HepG2 (cell line): ENCODE data around the gene CHMP6. TPM values are rescaled to one million over a fixed set of nuclear protein-coding genes. Genes with fewer than 3 reads are reported as not detected.

ENCODE experiments used
- CERS6 ChIP-seq: sonication (generic); formaldehyde crosslinking; IDR thresholded peaks from 2 replicates; pipeline ENCODE4 v1.5.0; 2020; ENCODE audit warnings: missing genetic modification reagents
- FOXP4 ChIP-seq: sonication (generic); formaldehyde crosslinking; IDR thresholded peaks from 2 replicates; pipeline ENCODE4 v1.4.0; 2020; ENCODE audit warnings: missing genetic modification reagents
- GZF1 ChIP-seq: sonication (generic); formaldehyde crosslinking; IDR thresholded peaks from 2 replicates; pipeline ENCODE4 v1.5.1; 2020; ENCODE audit warnings: mild to moderate bottlenecking, missing genetic modification reagents
- HOXA3 ChIP-seq: sonication (generic); formaldehyde crosslinking; IDR thresholded peaks from 2 replicates; pipeline ENCODE4 v1.5.0; 2020; ENCODE audit warnings: missing genetic modification reagents
- NFKB2 ChIP-seq: sonication (generic); formaldehyde crosslinking; IDR thresholded peaks from 2 replicates; pipeline ENCODE4 v1.4.0; 2020; ENCODE audit warnings: missing genetic modification reagents, borderline replicate concordance
- NFYB ChIP-seq: sonication (generic); formaldehyde crosslinking; IDR thresholded peaks from 2 replicates; pipeline ENCODE4 v1.4.0; 2020; ENCODE audit warnings: missing genetic modification reagents
- PAX8 ChIP-seq: sonication (generic); formaldehyde crosslinking; IDR thresholded peaks from 2 replicates; pipeline ENCODE4 v1.8.0; 2022; ENCODE audit warnings: mild to moderate bottlenecking, missing genetic modification reagents, borderline replicate concordance
- PHF21A ChIP-seq: sonication (generic); formaldehyde crosslinking; IDR thresholded peaks from 2 replicates; pipeline ENCODE4 v1.5.0; 2020; ENCODE audit warnings: mild to moderate bottlenecking, missing genetic modification reagents
- RNF2 ChIP-seq: fragments of 450-650 bp; conservative IDR thresholded peaks from 2 replicates; pipeline ENCODE4 v1.6.1; 2016; ENCODE audit warnings: low read depth
- SALL1 ChIP-seq: sonication (generic); formaldehyde crosslinking; IDR thresholded peaks from 2 replicates; pipeline ENCODE4 v1.8.0; 2022; ENCODE audit warnings: mild to moderate bottlenecking, missing genetic modification reagents
- ZBTB44 ChIP-seq: sonication (generic); formaldehyde crosslinking; IDR thresholded peaks from 2 replicates; pipeline ENCODE4 v1.4.0; 2020; ENCODE audit warnings: missing genetic modification reagents
- ZFAT ChIP-seq: sonication (generic); formaldehyde crosslinking; conservative IDR thresholded peaks from 2 replicates; pipeline ENCODE4 v1.8.1; 2023; ENCODE audit warnings: missing genetic modification reagents, inconsistent platforms
- ZNF33B ChIP-seq: sonication (generic); formaldehyde crosslinking; IDR thresholded peaks from 2 replicates; pipeline ENCODE4 v1.5.1; 2020; ENCODE audit warnings: mild to moderate bottlenecking, missing genetic modification reagents
- ZNF605 ChIP-seq: sonication (generic); formaldehyde crosslinking; IDR thresholded peaks from 2 replicates; pipeline ENCODE4 v1.8.0; 2022; ENCODE audit warnings: mild to moderate bottlenecking, missing genetic modification reagents
- ZNF773 ChIP-seq: sonication (generic); formaldehyde crosslinking; IDR thresholded peaks from 2 replicates; pipeline ENCODE4 v1.4.0; 2020; ENCODE audit warnings: missing genetic modification reagents, borderline replicate concordance
- polyA plus RNA-seq, 8 experiments: library from polyadenylated mRNA; depleted of rRNA in 3 of 8; stranded (reverse) in 7 of 8; unstranded in 1 of 8; fragments of >200 nt; fragmentation: Illumina TruSeq in 4 of 8; extraction: Trizol in 4 of 8; gene quantifications; 2 replicates each; pipeline versions ENCODE4 v1.2.1 to v1.2.3, GENCODE V29; 2011 to 2016; ENCODE audit warnings: low read depth in 4 of 8, missing spikeins in 1 of 8, mixed read lengths in 1 of 8; ENCODE audit not compliant: insufficient read depth in 1 of 8
- total RNA-seq, 5 experiments: library from RNA; depleted of rRNA; stranded (reverse); fragments of >200 nt; fragmentation: Illumina TruSeq; extraction: Trizol; gene quantifications; 2 replicates each; pipeline ENCODE4 v1.2.3, GENCODE V29; 2016; ENCODE audit warnings: low read depth in 1 of 5
- TF ChIP-seq, protein P1 (sequence below): sonication (generic); formaldehyde crosslinking; IDR thresholded peaks from 2 replicates; pipeline ENCODE4 v1.5.1; 2020; ENCODE audit warnings: mild to moderate bottlenecking, missing genetic modification reagents, borderline replicate concordance
- TF ChIP-seq, protein P2 (sequence below): sonication (generic); formaldehyde crosslinking; IDR thresholded peaks from 2 replicates; pipeline ENCODE4 v1.5.1; 2020; ENCODE audit warnings: missing genetic modification reagents, mild to moderate bottlenecking, borderline replicate concordance

Gene CHMP6
- total and polyA plus RNA-seq, 2 of the 13 experiments (the other 11 are each of a cell fraction or from before 2014, with no cell fraction given), result 11.1 to 24.2 TPM

GRCh38 chr17:81000631-81001357 lies 9.2 kb downstream of the CHMP6 start (continued):
- TF ChIP-seq, protein P1, sequence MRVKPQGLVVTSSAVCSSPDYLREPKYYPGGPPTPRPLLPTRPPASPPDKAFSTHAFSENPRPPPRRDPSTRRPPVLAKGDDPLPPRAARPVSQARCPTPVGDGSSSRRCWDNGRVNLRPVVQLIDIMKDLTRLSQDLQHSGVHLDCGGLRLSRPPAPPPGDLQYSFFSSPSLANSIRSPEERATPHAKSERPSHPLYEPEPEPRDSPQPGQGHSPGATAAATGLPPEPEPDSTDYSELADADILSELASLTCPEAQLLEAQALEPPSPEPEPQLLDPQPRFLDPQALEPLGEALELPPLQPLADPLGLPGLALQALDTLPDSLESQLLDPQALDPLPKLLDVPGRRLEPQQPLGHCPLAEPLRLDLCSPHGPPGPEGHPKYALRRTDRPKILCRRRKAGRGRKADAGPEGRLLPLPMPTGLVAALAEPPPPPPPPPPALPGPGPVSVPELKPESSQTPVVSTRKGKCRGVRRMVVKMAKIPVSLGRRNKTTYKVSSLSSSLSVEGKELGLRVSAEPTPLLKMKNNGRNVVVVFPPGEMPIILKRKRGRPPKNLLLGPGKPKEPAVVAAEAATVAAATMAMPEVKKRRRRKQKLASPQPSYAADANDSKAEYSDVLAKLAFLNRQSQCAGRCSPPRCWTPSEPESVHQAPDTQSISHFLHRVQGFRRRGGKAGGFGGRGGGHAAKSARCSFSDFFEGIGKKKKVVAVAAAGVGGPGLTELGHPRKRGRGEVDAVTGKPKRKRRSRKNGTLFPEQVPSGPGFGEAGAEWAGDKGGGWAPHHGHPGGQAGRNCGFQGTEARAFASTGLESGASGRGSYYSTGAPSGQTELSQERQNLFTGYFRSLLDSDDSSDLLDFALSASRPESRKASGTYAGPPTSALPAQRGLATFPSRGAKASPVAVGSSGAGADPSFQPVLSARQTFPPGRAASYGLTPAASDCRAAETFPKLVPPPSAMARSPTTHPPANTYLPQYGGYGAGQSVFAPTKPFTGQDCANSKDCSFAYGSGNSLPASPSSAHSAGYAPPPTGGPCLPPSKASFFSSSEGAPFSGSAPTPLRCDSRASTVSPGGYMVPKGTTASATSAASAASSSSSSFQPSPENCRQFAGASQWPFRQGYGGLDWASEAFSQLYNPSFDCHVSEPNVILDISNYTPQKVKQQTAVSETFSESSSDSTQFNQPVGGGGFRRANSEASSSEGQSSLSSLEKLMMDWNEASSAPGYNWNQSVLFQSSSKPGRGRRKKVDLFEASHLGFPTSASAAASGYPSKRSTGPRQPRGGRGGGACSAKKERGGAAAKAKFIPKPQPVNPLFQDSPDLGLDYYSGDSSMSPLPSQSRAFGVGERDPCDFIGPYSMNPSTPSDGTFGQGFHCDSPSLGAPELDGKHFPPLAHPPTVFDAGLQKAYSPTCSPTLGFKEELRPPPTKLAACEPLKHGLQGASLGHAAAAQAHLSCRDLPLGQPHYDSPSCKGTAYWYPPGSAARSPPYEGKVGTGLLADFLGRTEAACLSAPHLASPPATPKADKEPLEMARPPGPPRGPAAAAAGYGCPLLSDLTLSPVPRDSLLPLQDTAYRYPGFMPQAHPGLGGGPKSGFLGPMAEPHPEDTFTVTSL (CRISPR knock-in tag), result no peak
- TF ChIP-seq NFKB2 (CRISPR knock-in tag), result 0 out of 2 replicates have a peak, but pooled peaks have one; percentile 14
- no peak for TF ChIP-seq ZNF773 (CRISPR knock-in tag)
- no peak for TF ChIP-seq ZBTB44 (CRISPR knock-in tag)
- TF ChIP-seq NFYB (CRISPR knock-in tag), result no peak
- no peak for TF ChIP-seq ZNF33B (CRISPR knock-in tag)
- TF ChIP-seq CERS6, result 0 out of 2 replicates have a peak, but pooled peaks have one; percentile 56
- TF ChIP-seq FOXP4 (CRISPR knock-in tag), result no peak
- 0 out of 2 replicates have a peak, but pooled peaks have one; percentile 13 for TF ChIP-seq HOXA3
- TF ChIP-seq PAX8, result no peak
- TF ChIP-seq GZF1 (CRISPR knock-in tag), result no peak
- 0 out of 2 replicates have a peak, but pooled peaks have one; percentile 29 for TF ChIP-seq ZNF605 (CRISPR knock-in tag)
- TF ChIP-seq, protein P2, sequence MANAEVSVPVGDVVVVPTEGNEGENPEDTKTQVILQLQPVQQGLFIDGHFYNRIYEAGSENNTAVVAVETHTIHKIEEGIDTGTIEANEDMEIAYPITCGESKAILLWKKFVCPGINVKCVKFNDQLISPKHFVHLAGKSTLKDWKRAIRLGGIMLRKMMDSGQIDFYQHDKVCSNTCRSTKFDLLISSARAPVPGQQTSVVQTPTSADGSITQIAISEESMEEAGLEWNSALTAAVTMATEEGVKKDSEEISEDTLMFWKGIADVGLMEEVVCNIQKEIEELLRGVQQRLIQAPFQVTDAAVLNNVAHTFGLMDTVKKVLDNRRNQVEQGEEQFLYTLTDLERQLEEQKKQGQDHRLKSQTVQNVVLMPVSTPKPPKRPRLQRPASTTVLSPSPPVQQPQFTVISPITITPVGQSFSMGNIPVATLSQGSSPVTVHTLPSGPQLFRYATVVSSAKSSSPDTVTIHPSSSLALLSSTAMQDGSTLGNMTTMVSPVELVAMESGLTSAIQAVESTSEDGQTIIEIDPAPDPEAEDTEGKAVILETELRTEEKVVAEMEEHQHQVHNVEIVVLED, result peak; percentile 43; the same call in 1 of the 2 replicates
- no peak for TF ChIP-seq RNF2
- no peak for TF ChIP-seq ZFAT (CRISPR knock-in tag)
- TF ChIP-seq PHF21A (CRISPR knock-in tag), result peak; percentile 61
- 0 out of 2 replicates have a peak, but pooled peaks have one; percentile 10 for TF ChIP-seq SALL1 (CRISPR knock-in tag)
